HG03097 (cell line): ENCODE results near the gene HNRNPA0.
"Not testable (repeated sequence)": the region's sequence is repeated elsewhere in the genome, so short reads cannot be mapped to it uniquely, and the experiment has no call there.

Experiments used
- ATAC-seq: cut with Tn5 transposase; IDR thresholded peaks from one replicate; pipeline ENCODE4 v1.9.1; 2021; ENCODE audit not compliant: unreplicated experiment, low FRiP score

Gene HNRNPA0

GRCh38 chr5:137754188-137754960, at the start of gene HNRNPA0:
Gene HNRNPA0 (minus strand): TSS chr5:137754363. CDS start chr5:137754066, 297 bp downstream.
- ATAC-seq = peak; percentile 81

- ATAC-seq = no peak
Measured at GRCh38 chr5:137802282-137803210, 48.4 kb upstream of the HNRNPA0 start.

GRCh38 chr5:137800700-137801411, 46.7 kb upstream of the HNRNPA0 start:
- no peak for ATAC-seq

GRCh38 chr5:137796279-137796678, 42.1 kb upstream of the HNRNPA0 start:
- ATAC-seq = no peak

DNA sequence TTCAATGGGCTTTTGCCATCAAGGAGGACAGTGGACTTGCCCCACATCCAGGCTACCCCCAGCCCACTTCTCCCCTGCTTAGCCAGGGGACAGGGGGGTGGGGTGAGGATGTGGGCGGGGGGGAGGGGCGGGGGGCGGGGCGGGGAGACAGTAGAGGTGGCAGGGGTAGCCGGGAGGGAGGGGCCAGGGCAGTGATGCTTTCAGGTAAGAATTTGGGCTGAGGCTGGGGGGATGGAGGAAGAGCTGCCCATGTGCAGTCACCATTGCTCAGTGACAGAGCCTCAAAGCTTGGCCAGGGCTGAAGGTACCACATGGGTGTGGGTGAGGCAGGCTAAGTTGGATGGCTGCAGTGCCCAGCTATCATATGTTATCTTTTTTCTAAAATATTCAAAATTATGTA, 40.7 kb upstream of the HNRNPA0 start:
- no peak for ATAC-seq

DNA sequence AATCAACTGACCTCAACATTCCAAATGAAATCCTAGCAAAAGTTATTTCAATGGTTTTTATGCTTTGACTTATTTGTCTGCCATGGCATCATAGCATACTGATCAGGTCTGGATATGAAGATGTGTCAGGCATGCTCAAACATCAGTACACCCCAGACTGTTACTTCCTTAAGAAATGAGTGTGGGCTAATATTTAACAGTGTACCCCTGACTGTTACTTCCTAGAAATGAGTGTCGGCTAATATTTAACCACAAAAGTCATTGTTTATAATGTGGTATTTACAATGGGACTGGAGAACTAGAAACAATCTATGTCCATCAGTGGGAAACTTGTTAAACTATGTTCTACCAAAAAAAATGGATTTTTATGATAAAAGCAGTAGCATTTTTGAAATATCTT, 38.1 kb upstream of the HNRNPA0 start:
- peak; percentile 59 for ATAC-seq

- ATAC-seq = peak; percentile 17
Measured at GRCh38 chr5:137791799-137792198, 37.6 kb upstream of the HNRNPA0 start.

GRCh38 chr5:137791387-137791786, 37.2 kb upstream of the HNRNPA0 start:
- ATAC-seq = no peak

DNA sequence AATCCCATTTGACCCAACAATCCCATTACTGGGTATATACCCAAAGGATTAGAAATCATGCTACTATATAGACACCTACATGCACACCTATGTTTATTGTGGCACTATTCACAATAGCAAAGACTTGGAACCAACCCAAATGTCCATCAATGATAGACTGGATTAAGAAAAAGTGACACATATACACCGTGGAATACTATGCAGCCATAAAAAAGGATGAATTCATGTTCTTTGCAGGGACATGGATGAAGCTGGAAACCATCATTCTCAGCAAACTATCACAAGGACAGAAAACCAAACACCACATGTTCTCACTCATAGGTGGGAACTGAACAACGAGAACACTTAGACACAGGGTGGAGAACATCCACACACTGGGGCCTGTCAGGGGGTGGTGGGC, 34.4 kb upstream of the HNRNPA0 start:
- ATAC-seq = not testable (repeated sequence)

DNA sequence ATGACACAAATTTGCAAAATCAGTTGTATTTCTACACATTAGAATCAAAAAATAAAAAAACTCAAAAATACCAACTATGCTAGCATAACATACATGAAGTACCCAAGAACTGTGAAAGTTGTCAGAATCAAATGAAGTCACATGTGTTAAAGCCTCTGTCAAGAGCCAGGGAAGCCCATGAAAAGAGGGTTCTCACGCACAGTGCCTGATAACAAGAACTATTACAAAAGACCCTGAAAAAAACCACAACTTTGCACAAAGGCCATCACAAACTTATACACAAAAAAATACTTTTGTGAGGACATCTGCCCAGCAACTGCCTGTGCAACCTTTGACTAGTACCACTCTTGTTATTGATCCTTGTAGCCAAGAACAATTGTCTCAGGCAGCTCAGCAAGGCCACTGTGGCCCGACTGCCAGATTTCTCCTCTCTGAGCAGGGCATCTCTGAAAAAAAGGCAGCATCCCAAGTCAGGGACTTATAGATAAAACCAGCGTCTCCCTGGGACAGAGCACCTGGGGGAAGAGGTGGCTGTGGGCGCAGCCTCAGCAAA, 28.9 kb upstream of the HNRNPA0 start:
- no peak for ATAC-seq

DNA sequence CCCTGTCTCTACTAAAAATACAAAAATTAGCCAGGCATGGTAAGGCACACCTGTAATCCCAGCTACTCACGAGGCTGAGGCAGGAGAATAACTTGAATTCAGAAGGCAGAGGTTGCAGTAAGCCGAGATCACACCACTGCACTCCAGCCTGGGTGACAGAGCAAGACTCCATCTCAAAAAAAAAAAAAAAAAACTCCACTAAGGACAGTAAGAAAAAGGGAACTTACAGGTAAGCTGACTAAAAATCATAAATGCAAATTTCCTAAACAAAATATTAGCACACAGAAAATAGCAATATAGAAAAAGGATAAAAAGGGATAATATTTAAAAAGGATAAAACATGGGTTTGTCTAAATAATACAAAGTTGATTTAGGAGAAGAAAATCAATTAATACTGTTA, 27.9 kb upstream of the HNRNPA0 start:
- ATAC-seq = no peak

GRCh38 chr5:137778772-137779564, 24.8 kb upstream of the HNRNPA0 start:
- no peak for ATAC-seq

- ATAC-seq = not testable (repeated sequence)
Measured at GRCh38 chr5:137767937-137768336, 13.8 kb upstream of the HNRNPA0 start.

- no peak for ATAC-seq
Measured at GRCh38 chr5:137761566-137761965, 7.4 kb upstream of the HNRNPA0 start.

GRCh38 chr5:137760719-137761516, 6.8 kb upstream of the HNRNPA0 start:
- ATAC-seq = no peak

GRCh38 chr5:137760294-137760693, 6.1 kb upstream of the HNRNPA0 start:
- ATAC-seq = no peak

- no peak for ATAC-seq
Measured at GRCh38 chr5:137758715-137759306, 4.6 kb upstream of the HNRNPA0 start.

- ATAC-seq = no peak
Measured at GRCh38 chr5:137758121-137758520, 4.0 kb upstream of the HNRNPA0 start.

DNA sequence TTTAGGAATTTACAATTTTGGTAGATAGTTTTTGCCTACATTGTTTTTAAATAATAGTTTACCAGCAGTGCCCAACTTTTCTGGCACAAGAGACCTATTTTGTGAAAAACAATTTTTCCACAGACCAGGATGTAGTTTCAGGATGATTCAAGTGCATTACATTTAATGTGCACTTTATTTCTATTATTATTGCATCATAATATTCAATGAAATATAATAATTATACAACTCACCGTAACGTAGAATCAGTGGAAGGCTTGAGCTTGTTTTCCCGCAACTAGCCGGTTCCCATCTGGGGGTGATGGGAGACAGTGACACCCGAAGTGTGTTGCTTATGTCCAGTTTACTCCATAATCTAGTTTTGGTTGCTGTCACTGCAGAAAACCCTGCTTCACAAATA, 3.5 kb upstream of the HNRNPA0 start:
- ATAC-seq = no peak
